NCI-H2196 (cell line): Measurements from ENCODE around the gene DARS1.
"Not testable (repeated sequence)": the region's sequence is repeated elsewhere in the genome, so short reads cannot be mapped to it uniquely, and the experiment has no call there.

Experiments used
- DNase-seq: peaks from one replicate; lab custom pipeline; 2025; ENCODE audit not compliant: unreplicated experiment; lab: John Stamatoyannopoulos, UW

Gene DARS1

DNA sequence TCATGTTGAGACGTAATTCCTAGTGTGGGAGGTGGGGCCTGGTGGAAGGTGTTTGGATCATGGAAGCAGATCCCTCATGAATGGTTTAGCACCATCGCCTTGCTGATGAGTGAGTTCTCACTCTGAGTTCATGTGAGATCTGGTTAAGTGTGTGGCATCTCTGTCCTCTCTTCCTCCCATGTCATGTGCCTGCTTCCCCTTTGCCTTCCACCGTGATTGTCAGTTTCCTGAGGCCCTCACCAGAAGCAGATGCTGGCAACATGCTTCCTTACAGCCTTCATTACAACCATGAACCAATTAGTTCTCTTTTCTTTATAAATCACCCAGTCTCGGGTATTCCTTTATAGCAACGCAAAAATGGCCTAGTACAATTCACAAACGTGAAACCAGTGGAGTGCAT is 94.6 kb downstream of the DARS1 start:
- no peak for DNase-seq

- DNase-seq = no peak
These were observed 95.3 kb downstream of the DARS1 start for GRCh38 chr2:135890149-135890548.

DNA sequence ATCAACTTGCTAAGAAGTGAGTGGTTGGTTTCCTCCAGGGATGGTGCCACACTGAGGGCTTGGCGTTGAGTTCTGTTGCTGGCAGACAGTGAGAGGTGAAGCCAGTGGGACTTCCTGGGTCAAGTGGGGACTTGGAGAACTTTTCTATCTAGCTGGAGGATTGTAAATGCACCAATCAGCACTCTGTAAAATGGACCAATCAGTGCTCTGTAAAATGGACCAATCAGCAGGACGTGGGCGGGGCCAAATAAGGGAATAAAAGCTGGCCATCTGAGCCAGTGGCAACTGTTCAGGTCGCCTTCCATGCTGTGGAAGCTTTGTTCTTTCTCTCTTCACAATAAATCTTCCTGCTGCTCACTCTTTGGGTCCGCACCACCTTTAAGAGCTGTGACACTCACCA is 96.8 kb downstream of the DARS1 start:
- DNase-seq = not testable (repeated sequence)

DNA sequence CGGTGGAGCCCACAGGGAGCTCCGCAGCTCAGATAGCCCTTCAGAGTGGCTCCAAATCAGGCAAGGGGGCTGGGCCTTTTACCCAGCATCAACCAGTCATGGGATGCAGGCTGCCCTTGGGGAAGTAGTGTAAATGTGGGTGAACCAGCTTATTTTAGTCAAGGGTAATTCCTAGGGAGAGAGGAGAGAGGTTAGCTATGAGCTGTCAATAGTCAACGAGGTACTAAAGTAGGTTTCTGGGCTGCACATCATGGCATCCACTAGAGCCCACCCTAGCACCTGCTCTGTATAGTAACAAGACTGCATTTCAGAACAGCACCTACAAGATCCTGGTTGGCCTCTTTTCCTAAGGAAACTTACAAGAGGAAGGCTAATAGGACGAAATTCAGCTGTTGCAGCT is 99.7 kb downstream of the DARS1 start:
- DNase-seq = no peak

GRCh38 chr2:135882415-135882814 is 103.0 kb downstream of the DARS1 start:
- no peak for DNase-seq

DNA sequence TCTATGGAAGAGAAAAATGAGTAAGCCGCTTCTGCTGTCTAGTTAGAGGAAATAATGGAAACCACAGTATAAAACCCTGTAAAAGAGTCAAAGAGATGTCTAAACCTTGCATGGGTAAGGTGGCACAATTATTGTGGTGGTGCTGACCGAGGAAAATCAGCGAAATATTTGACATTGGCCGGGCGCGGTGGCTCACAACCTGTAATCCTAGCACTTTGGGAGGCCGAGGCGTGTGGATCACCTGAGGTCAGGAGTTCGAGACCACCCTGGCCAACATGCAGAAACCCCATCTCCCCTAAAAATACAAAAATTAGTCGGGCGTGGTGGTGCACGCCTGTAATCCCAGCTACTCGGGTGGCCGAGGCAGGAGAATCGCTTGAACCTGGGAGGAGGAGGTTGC is 108.7 kb downstream of the DARS1 start:
- not testable (repeated sequence) for DNase-seq

- peak; percentile 98 for DNase-seq
These were observed 109.2 kb downstream of the DARS1 start, which contains the start of gene MCM6 for GRCh38 chr2:135876066-135876711. TSS of gene MCM6 (minus strand) at chr2:135876443. CDS start at chr2:135876365, 78 bp downstream.

- no peak for DNase-seq
These were observed 109.8 kb downstream of the DARS1 start for GRCh38 chr2:135875491-135876065.

GRCh38 chr2:135874777-135875365 is 110.6 kb downstream of the DARS1 start:
- no peak for DNase-seq

DNA sequence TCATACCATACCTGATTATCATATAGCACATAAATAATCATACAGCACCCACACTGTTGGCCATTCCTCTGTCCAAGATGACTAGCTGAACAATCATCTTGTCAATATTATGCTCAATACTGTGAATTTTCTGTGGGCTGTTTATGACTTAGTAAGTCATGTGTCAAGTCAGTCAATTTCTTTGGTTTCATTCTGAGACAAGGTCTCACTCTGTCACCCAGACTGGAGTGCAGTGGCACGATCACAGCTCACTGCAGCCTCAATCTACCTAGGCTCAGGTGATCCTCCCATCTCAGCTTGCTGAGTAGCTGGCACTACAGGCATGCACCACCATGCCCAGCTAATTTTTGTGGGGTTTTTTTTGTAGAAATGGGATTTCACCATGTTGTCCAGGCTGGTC is 114.9 kb downstream of the DARS1 start:
- no peak for DNase-seq

GRCh38 chr2:135863233-135863632 is 122.2 kb downstream of the DARS1 start:
- DNase-seq = no peak

- DNase-seq = no peak
These were observed 122.7 kb downstream of the DARS1 start for GRCh38 chr2:135862718-135863117.
